ENCODE data around the gene GRHL1. TPM values are rescaled to one million over a fixed set of nuclear protein-coding genes. Genes with fewer than 3 reads are reported as not detected.

Gene GRHL1
- total and polyA plus RNA-seq, 7 experiments from 2014 or later, result 0.19 to 1.3 (median 0.48) TPM; not detected in 1

DNA sequence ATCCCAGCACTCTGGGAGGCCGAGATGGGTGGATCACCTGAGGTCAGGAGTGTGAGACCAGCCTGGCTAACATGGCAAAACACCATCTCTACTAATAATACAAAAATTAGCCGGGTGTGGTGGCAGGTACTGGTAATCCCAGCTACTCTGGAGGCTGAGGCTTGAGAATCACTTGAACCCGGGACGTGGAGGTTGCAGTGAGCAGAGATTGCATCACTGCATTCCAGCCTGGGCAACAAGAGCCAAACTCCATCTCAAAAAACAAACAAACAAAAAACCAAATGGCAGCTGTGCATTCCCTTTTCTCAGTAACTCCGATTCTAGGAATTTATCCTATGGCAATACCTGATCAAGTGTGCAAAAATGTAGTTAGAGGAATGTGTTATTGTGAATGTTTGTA is 4.7 kb upstream of the GRHL1 start:
- Histone ChIP-seq H3K4me3 (ENCODE audit: low read length) (no peak overlapping the region), H3K4me1 (ENCODE audit: control insufficient read depth in 2 of 2, insufficient read depth in 2 of 2, low read length in 2 of 2) (no peaks in the 10 kb centered on the region), H3K27me3 (ENCODE audit: control insufficient read depth in 2 of 2, insufficient read depth in 2 of 2, low read length in 2 of 2) (no peaks in the 10 kb centered on the region), H3K36me3 (ENCODE audit: control insufficient read depth in 2 of 3, insufficient read depth in 3 of 3, low read length in 3 of 3) (no peaks in the 10 kb centered on the region), H3K27ac (ENCODE audit: low read depth, low read length) (no peak overlapping the region), H3K9me3 (ENCODE audit: control insufficient read depth in 2 of 3, low read length in 3 of 3) (no peaks in the 10 kb centered on the region)
- no peak overlapping the region for H3K4me3 Mint-ChIP-seq
- intact Hi-C loops (cut with micrococcal nuclease), result no loop called here
- H3K9me3 Mint-ChIP-seq, result no peaks in the 10 kb centered on the region
- H3K4me1 Mint-ChIP-seq, result peaks cover 0 to 7% (median 4%) of the 10 kb centered on the region in 7 donors
- H3K36me3 Mint-ChIP-seq, result no peaks in the 10 kb centered on the region
- peaks cover 9 to 65% (median 26%) of the 10 kb centered on the region in 5 donors for H3K27me3 Mint-ChIP-seq
- ChIA-PET CTCF (no interaction called here), POLR2A (interaction anchor here (0.7 kb wide), 1 partner anchor 21 kb away, joined by 3 read pairs; no protein-coding TSS in a partner anchor)
- no peak overlapping the region for H3K27ac Mint-ChIP-seq
- ATAC-seq (no peak), DNase-seq (no peak)

DNA sequence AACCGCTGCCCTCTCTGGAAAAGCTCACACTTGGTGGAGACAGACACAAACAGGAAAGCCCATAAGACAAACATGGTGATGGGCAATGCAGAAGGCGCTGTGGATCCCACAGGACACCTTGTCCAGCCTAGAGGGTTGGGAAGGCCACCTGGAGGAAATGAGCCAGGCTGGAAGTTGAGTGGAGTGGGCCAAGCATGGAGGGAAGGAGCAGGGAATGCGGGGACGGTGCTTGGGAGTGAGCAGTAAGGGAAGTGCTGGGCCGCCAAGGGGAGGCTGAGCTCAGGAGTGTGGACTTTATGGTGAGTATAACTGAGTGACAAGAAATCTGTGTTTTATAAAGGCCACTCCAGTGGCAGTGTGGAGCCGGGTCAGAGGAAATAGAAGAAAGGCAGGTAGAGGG is 2.8 kb upstream of the GRHL1 start:
- ATAC-seq (no peak), DNase-seq (no peak)
- Mint-ChIP-seq H3K9me3 (no peaks in the 10 kb centered on the region), H3K4me1 (peaks cover 0 to 13% (median 8%) of the 10 kb centered on the region in 7 donors), H3K4me3 (peak overlapping the region in 5 of 10 donors; percentile 36 to 90 (median 45)), H3K36me3 (no peaks in the 10 kb centered on the region), H3K27me3 (peaks cover 20 to 78% (median 36%) of the 10 kb centered on the region in 5 donors), H3K27ac (peak overlapping the region in 1 of 9 donors; percentile 76)
- Histone ChIP-seq H3K9me3 (ENCODE audit: control insufficient read depth in 2 of 3, low read length in 3 of 3) (no peaks in the 10 kb centered on the region), H3K36me3 (ENCODE audit: control insufficient read depth in 2 of 3, insufficient read depth in 3 of 3, low read length in 3 of 3) (no peaks in the 10 kb centered on the region), H3K4me3 (ENCODE audit: low read length) (no peak overlapping the region), H3K27me3 (ENCODE audit: control insufficient read depth in 2 of 2, insufficient read depth in 2 of 2, low read length in 2 of 2) (no peaks in the 10 kb centered on the region), H3K4me1 (ENCODE audit: control insufficient read depth in 2 of 2, insufficient read depth in 2 of 2, low read length in 2 of 2) (no peaks in the 10 kb centered on the region), H3K27ac (ENCODE audit: low read depth, low read length) (no peak overlapping the region)
- intact Hi-C loops (cut with micrococcal nuclease), result no loop called here
- CTCF ChIA-PET, result interaction anchor here (1.3 to 1.6 kb wide), 2 partner anchors 36 kb away, joined by 3 to 5 read pairs; no protein-coding TSS in a partner anchor
- POLR2A ChIA-PET, result interaction anchor here (1.0 kb wide), 1 partner anchor 105 kb away, joined by 3 read pairs; the partner anchor contains the start of gene TAF1B

DNA sequence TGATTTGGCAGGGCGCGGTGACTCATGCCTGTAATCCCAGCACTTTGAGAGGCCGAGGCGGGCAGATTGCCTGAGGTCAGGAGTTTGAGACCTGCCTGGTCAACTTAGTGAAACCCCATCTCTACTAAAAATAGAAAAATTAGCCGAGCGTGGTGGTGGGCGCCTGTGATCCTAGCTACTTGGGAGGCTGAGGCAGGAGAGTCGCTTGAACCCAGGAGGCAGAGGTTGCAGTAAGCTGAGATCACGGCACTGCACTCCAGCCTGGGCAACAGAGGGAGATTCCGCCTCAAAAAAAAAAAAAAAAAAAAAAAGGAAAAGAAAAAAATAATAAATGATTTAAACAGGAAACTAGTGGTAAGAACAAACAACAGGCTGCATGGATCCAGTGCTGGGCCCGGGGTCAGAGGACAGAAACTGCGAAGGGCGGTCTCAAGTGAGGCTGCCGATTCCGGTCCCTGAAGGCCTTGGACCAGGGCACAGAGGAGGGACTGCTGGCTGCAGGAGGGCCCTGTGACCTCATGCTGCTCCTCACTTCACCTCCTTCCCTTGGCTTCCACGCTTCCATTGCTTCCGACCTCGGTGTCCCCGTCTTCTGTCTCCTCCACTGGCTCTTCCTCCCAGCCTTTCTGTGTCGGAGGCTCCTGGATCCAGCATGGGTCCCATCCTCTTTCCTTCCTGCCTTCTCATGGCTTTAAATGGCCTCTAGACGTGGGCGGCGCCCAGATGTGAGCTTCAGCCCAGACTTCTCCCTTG is 2.1 kb upstream of the GRHL1 start:
- H3K4me3 Mint-ChIP-seq, result peak overlapping the region; percentile 66 to 90 (median 86)
- intact Hi-C loops (cut with micrococcal nuclease), result no loop called here
- ChIA-PET CTCF (interaction anchor here (1.6 kb wide), 1 partner anchor 35 kb away, joined by 3 read pairs; no protein-coding TSS in a partner anchor), POLR2A (interaction anchor here (1.0 kb wide), 1 partner anchor 106 kb away, joined by 3 read pairs; the partner anchor contains the start of gene TAF1B)
- no peaks in the 10 kb centered on the region for H3K9me3 ChIP-seq (ENCODE audit: control insufficient read depth in 2 of 3, low read length in 3 of 3)
- H3K9me3 Mint-ChIP-seq, result no peaks in the 10 kb centered on the region
- no peaks in the 10 kb centered on the region for H3K36me3 ChIP-seq (ENCODE audit: control insufficient read depth in 2 of 3, insufficient read depth in 3 of 3, low read length in 3 of 3)
- H3K4me3 ChIP-seq (ENCODE audit: low read length), result no peak overlapping the region
- H3K4me1 ChIP-seq (ENCODE audit: control insufficient read depth in 2 of 2, insufficient read depth in 2 of 2, low read length in 2 of 2), result no peaks in the 10 kb centered on the region
- DNase-seq, result no peak
- no peak overlapping the region for H3K27ac ChIP-seq (ENCODE audit: low read depth, low read length)
- peaks cover 0 to 13% (median 8%) of the 10 kb centered on the region in 7 donors for H3K4me1 Mint-ChIP-seq
- H3K27ac Mint-ChIP-seq, result peak overlapping the region in 3 of 9 donors; percentile 2 to 34 (median 5)
- no peak for ATAC-seq
- no peaks in the 10 kb centered on the region for H3K27me3 ChIP-seq (ENCODE audit: control insufficient read depth in 2 of 2, insufficient read depth in 2 of 2, low read length in 2 of 2)
- H3K36me3 Mint-ChIP-seq, result no peaks in the 10 kb centered on the region
- peaks cover 23 to 79% (median 42%) of the 10 kb centered on the region in 5 donors for H3K27me3 Mint-ChIP-seq

DNA sequence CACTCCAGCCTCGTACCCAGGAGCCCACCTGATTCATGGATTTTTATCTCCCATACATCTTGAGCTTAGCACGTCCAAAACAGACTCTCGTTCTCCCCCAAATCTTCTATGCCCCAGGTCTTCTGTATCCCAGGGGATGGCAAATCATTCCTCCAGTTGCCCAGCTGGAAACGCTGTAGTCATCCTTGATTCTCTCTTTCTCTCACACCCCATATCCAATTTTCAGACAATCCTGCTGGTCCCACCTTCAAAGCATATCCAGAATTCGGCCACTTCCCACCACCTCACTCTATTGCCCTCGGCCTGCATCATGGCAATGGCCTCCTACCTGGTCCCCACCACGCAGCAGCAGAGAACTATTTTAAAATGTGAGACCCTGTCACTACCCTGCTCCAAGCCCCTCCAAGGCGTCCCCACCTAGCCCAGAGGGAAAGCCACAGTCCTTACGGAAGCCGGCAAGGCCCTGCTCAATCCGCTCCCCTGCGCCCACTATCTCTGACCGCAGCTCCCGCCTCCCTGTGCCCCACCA is 1.4 kb upstream of the GRHL1 start:
- Mint-ChIP-seq H3K4me1 (peaks cover 0 to 13% (median 8%) of the 10 kb centered on the region in 7 donors), H3K27ac (peak overlapping the region in 4 of 9 donors; percentile 5 to 74 (median 28)), H3K9me3 (no peaks in the 10 kb centered on the region), H3K4me3 (peak overlapping the region; percentile 66 to 90 (median 86)), H3K36me3 (no peaks in the 10 kb centered on the region), H3K27me3 (peaks cover 26 to 79% (median 45%) of the 10 kb centered on the region in 5 donors)
- Histone ChIP-seq H3K27ac (ENCODE audit: low read depth, low read length) (no peak overlapping the region), H3K27me3 (ENCODE audit: control insufficient read depth in 2 of 2, insufficient read depth in 2 of 2, low read length in 2 of 2) (no peaks in the 10 kb centered on the region), H3K9me3 (ENCODE audit: control insufficient read depth in 2 of 3, low read length in 3 of 3) (no peaks in the 10 kb centered on the region), H3K36me3 (ENCODE audit: control insufficient read depth in 2 of 3, insufficient read depth in 3 of 3, low read length in 3 of 3) (no peaks in the 10 kb centered on the region), H3K4me1 (ENCODE audit: control insufficient read depth in 2 of 2, insufficient read depth in 2 of 2, low read length in 2 of 2) (no peaks in the 10 kb centered on the region), H3K4me3 (ENCODE audit: low read length) (no peak overlapping the region)
- DNase-seq (no peak), ATAC-seq (no peak)
- intact Hi-C loops (cut with micrococcal nuclease), result loop anchor here (2.0 to 10.0 kb wide), 7 partner anchors 35 to 1395 kb away; partner anchors contain the start of genes ODC1 (in 2 of the 2), ADAM17 (in 1 of the 2), HPCAL1 (in 1 of the 2) and ROCK2 (in 1 of the 2)
- ChIA-PET CTCF (interaction anchor here (1.6 kb wide), 1 partner anchor 34 kb away, joined by 3 read pairs; no protein-coding TSS in a partner anchor), POLR2A (no interaction called here)

DNA sequence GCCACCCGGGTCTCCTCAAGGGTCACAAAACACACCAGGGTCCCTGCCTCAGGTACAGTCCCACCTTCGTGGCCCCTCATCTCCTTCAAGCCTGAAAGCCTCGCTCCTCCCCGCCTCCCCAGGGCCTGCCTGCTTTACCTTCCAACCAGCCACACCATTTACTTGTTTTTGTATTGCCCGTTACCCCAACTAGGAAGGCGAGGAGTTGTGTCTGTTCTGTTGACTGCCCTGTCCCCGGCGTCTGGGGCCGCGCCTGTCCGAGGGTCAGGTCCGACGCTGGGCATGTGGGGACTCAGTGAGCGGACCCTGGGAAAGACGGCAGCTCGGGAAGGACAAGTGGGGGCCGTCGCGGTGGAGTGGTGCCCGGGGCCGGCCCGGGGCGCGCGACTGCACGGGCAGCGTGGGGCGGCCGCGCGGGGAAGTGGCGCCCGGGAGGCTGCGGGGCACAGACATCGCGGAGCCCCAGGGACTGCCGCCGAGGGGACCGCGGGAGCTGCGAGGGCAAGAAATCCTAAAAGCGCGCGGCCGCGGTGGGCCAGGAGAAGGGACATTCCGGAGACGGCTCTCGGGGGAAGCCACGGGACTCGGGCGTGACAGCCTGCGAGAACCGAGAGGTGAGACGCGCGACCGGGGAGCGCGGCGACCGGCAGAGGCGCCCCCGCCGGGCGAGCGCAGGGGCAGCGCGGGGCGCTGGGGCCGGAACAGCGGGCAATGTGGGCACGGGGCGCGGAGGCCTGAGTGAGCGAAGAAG is 797 bp upstream of the GRHL1 start:
- Mint-ChIP-seq H3K9me3 (no peaks in the 10 kb centered on the region), H3K4me1 (peaks cover 0 to 13% (median 8%) of the 10 kb centered on the region in 7 donors), H3K4me3 (peak overlapping the region; percentile 66 to 90 (median 86)), H3K27me3 (peaks cover 23 to 80% (median 43%) of the 10 kb centered on the region in 5 donors), H3K27ac (peak overlapping the region in 7 of 9 donors; percentile 5 to 77 (median 42)), H3K36me3 (no peaks in the 10 kb centered on the region)
- ATAC-seq (peak; percentile 55), DNase-seq (peak in 4 of 9 donors; percentile 4 to 53 (median 26))
- POLR2A ChIA-PET, result no interaction called here
- H3K4me3 ChIP-seq (ENCODE audit: low read length), result peak overlapping the region; percentile 57
- CTCF ChIA-PET, result interaction anchor here (0.6 kb wide), 1 partner anchor 734 kb away, joined by 3 read pairs; no protein-coding TSS in a partner anchor
- H3K4me1 ChIP-seq (ENCODE audit: control insufficient read depth in 2 of 2, insufficient read depth in 2 of 2, low read length in 2 of 2), result no peaks in the 10 kb centered on the region
- H3K36me3 ChIP-seq (ENCODE audit: control insufficient read depth in 2 of 3, insufficient read depth in 3 of 3, low read length in 3 of 3), result no peaks in the 10 kb centered on the region
- H3K27ac ChIP-seq (ENCODE audit: low read depth, low read length), result peak overlapping the region; percentile 63
- intact Hi-C loops (cut with micrococcal nuclease), result loop anchor here (1.0 to 10.0 kb wide), 11 partner anchors 34 to 1394 kb away; partner anchors contain the start of genes ODC1 (in 2 of the 2), ADAM17 (in 1 of the 2), HPCAL1 (in 1 of the 2) and ROCK2 (in 1 of the 2)
- no peaks in the 10 kb centered on the region for H3K27me3 ChIP-seq (ENCODE audit: control insufficient read depth in 2 of 2, insufficient read depth in 2 of 2, low read length in 2 of 2)
- H3K9me3 ChIP-seq (ENCODE audit: control insufficient read depth in 2 of 3, low read length in 3 of 3), result no peaks in the 10 kb centered on the region

DNA sequence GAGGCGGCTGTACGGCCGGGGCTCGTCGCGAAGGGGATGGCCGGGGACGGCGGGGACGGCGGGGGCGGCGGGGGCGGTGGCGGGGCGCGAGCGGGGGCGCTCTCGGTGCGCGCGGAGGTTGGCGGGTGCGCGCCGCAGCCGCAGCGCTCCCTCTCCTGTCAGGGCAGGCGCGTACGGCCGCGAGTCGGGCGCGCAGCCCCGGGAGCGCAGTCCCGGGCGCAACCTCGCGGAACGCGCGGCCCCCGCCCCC is 296 bp upstream of the GRHL1 start:
- no peaks in the 10 kb centered on the region for H3K9me3 Mint-ChIP-seq
- Histone ChIP-seq H3K9me3 (ENCODE audit: control insufficient read depth in 2 of 3, low read length in 3 of 3) (no peaks in the 10 kb centered on the region), H3K27ac (ENCODE audit: low read depth, low read length) (peak overlapping the region; percentile 63), H3K36me3 (ENCODE audit: control insufficient read depth in 2 of 3, insufficient read depth in 3 of 3, low read length in 3 of 3) (no peaks in the 10 kb centered on the region), H3K27me3 (ENCODE audit: control insufficient read depth in 2 of 2, insufficient read depth in 2 of 2, low read length in 2 of 2) (no peaks in the 10 kb centered on the region), H3K4me1 (ENCODE audit: control insufficient read depth in 2 of 2, insufficient read depth in 2 of 2, low read length in 2 of 2) (no peaks in the 10 kb centered on the region), H3K4me3 (ENCODE audit: low read length) (peak overlapping the region; percentile 57)
- CTCF ChIA-PET, result interaction anchor here (0.6 kb wide), 1 partner anchor 734 kb away, joined by 3 read pairs; no protein-coding TSS in a partner anchor
- DNase-seq (no peak), ATAC-seq (no peak)
- intact Hi-C loops (cut with micrococcal nuclease), result loop anchor here (1.0 to 10.0 kb wide), 11 partner anchors 34 to 1394 kb away; partner anchors contain the start of genes ODC1 (in 2 of the 2), ADAM17 (in 1 of the 2), HPCAL1 (in 1 of the 2) and ROCK2 (in 1 of the 2)
- peaks cover 19 to 77% (median 39%) of the 10 kb centered on the region in 5 donors for H3K27me3 Mint-ChIP-seq
- POLR2A ChIA-PET, result no interaction called here
- H3K4me3 Mint-ChIP-seq, result peak overlapping the region in 8 of 10 donors; percentile 69 to 86 (median 80)
- H3K4me1 Mint-ChIP-seq, result peaks cover 0 to 13% (median 8%) of the 10 kb centered on the region in 7 donors
- H3K36me3 Mint-ChIP-seq, result no peaks in the 10 kb centered on the region
- H3K27ac Mint-ChIP-seq, result no peak overlapping the region

Data from naive thymus-derived CD4-positive, alpha-beta T cell (primary cell).